Renal pelvis (tissue), 4 donors: Measurements from ENCODE around the gene CD22. TPM values are rescaled to one million over a fixed set of nuclear protein-coding genes. Genes with fewer than 3 reads are reported as not detected.
"Not testable (repeated sequence)": the region's sequence is repeated elsewhere in the genome, so short reads cannot be mapped to it uniquely, and the experiment has no call there.

Source experiments
- DNase-seq: peaks from one replicate; pipeline ENCODE4 v3.0.0-alpha.2; 2013
- polyA plus RNA-seq, 3 donors: library from polyadenylated mRNA; unstranded; fragments of 120-200 nt; gene quantifications; one replicate each; pipeline ENCODE4 v1.2.1, GENCODE V29; 2013; ENCODE audit not compliant: insufficient read length in 3 of 3

The CD22 gene
- polyA plus RNA-seq, 3 donors = 8.4 to 33.6 (median 15.5) TPM

DNA sequence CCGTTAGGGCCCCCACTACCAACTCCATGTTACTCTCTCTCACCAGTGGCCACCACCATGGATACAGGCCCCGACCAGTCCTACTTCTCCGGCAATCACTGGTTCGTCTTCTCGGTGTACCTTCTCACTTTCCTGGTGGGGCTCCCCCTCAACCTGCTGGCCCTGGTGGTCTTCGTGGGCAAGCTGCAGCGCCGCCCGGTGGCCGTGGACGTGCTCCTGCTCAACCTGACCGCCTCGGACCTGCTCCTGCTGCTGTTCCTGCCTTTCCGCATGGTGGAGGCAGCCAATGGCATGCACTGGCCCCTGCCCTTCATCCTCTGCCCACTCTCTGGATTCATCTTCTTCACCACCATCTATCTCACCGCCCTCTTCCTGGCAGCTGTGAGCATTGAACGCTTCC, 29.8 kb downstream of the CD22 start:
- DNase-seq = not testable (repeated sequence)

DNA sequence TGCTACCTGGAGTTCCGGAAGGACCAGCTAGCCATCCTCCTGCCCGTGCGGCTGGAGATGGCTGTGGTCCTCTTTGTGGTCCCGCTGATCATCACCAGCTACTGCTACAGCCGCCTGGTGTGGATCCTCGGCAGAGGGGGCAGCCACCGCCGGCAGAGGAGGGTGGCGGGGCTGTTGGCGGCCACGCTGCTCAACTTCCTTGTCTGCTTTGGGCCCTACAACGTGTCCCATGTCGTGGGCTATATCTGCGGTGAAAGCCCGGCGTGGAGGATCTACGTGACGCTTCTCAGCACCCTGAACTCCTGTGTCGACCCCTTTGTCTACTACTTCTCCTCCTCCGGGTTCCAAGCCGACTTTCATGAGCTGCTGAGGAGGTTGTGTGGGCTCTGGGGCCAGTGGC, 30.4 kb downstream of the CD22 start:
- not testable (repeated sequence) for DNase-seq

DNA sequence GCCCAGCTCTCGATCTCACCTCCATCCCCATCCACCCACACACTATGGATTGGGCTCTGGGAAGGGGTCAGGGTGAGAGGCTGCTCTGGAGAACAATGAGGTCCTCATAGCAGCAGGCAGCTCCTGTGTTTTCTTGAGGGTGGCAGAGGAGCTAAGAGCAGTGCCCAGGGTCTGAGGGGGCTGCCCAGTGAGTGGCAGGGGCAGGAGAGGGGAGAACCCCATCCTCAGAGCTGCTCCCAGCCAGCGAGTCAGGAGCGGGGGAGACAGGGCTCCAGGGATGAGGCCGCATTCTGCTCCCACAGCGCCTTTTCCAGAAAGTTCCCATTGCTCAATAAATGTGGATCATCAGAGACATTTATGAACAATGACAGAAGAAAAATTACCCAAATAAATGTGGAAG, 31.1 kb downstream of the CD22 start:
- not testable (repeated sequence) for DNase-seq

DNA sequence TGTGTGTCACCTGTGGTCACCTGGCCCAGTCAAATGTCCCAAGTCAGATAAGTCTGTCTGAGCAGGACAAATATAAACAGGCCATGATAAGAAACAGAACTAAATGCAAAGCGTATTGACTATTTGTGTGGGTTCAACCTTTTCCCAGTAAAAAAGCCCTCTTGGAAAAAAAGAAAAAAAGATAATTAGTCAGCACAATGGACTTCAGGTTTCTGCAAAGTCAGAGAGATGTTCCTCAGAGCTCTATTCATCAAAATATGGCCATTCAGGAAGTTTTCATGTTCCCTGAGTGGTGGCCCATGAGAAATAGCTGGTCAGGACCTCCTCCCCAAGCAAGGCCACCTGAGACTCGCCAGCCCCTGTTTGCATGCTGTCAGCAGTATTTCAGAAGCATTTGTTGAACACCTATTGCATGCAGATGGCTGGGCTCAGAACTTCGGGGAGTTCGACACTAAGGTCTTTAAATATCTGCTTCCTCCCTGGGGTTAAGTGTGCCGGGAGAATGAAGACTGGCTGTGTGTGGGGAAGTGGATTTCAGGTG, 32.0 kb downstream of the CD22 start:
- DNase-seq = no peak

DNA sequence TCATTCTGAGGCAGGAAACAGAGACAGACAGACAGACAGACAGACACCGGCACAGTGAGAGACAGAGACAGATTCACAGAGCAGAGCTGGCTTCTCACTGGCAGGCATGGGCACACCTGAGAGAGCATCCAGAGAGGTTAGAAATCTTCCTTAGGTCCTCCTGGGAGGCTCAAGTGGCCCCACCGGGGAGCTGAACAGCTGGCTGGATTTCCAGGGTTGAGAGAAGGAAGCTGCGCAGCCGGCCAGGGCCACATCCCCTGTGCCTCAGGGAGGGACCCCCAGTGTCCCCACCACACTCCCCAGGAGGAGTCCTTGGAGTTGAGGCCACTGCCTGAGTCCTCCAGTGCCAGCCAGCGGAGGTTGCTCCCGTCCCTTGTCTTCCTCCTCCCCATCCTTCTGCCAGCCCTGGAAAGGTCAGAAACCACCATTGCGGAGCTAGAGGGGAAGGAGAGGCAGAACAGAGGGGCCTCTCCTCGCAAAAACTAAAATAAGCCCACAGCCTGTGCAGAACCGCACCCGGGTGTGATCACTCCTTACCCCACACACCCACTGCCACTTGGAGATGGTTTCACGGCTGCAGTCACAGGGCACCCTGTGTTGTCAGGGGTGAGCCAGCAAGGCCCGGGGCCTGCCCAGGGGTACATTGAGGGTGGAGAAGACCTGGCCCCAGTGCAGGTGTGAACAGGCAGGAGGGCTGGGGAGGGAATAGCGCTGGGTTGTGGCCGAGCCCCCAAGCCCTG, 33.4 kb downstream of the CD22 start:
- DNase-seq = no peak

DNA sequence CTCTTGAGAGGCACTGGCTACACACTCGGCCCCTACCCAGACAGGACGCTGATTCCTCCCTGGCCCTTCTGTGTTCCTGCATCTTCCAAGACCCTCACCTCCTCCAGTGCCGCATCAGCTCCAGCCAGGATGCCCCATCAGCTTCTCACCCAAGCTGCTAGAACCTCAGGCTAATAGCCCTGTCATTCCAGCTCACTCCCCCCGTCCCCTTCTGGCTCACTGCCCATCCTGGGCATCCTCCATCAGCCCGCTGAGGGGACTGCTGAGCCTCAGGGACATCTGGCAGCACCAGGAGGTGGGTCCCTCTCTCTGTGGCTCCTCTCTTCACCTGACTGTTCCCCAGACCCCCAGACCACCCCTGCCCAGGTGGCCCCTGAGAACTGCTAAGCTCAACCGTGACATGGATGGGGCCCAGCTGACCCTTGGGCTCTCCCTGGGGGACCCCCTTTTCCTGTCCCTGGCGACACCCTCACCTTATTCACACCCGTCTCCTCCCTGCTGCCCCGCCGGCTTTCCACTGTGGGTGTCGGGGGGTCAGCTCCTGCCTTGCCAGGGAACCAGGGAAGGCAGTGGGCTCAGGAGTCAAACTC, 34.1 kb downstream of the CD22 start:
- no peak for DNase-seq

DNA sequence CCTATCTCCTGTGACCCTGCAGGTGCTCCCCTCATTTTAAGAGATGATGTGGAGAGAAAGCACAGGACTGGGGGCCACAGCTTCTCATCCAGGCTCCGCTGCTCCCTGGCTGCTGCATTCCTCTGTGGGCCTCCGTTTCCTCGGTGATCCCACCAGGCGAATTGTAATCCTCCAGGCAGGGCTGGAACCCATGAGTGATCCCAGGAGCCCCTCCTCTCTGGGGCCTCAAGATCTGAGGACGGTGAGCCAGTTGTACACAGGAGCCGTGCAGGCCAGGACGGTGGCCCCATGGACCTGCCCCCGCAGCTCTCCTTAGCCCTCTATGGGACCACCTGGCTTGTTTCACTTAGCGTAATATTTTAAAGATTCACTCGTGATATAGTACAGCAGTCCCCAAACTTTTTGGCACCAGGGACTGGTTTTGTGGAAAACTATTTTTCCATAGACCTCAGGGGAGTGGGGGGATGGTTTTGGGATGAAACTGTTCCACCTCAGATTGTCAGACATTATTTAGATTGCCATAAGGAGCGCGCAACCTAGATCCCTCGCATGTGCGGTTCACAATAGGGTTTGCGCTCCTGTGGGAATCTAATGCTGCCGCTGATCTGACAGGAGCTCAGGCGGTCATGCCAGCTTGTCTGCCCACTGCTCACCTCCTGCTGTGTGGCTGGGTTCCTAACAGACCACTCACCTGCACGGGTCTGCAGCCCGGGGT, 34.9 kb downstream of the CD22 start:
- no peak for DNase-seq

DNA sequence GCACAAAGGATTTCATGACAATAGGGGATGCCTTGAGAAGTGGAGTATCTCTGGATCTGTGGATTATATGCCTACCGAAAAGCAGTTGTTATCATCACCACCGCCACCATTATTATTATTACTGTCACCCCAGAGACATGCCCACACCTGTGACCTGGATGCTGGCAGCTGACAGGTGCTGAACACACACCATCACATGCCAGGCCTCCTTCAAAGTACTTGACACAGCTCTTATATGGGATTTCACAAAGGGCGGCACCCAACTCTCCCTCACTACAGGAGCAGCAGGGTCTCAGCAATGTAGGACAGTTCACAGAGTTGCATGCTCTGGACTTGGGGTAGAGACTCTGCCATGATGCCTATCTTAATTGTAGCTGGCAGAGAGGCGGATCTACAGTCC, 36.3 kb downstream of the CD22 start:
- no peak for DNase-seq

DNA sequence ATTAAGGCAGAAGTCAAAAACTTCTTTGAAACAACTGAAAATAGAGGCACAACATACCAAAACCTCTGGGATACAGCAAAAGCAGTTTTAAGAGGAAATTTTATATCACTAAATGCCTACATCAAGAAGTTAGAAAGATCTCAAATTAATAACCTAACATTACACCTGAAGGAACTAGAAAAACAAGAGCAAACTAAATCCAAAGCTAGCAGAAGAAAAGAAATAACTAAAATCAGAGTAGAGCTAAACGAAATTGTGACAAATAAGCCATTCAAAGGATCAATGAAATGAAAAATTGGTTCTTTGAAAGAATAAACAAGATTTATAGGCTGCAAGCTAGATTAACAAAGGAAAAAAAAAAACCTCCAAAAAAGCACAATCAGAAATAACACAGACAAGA, 39.4 kb downstream of the CD22 start:
- DNase-seq = no peak

DNA sequence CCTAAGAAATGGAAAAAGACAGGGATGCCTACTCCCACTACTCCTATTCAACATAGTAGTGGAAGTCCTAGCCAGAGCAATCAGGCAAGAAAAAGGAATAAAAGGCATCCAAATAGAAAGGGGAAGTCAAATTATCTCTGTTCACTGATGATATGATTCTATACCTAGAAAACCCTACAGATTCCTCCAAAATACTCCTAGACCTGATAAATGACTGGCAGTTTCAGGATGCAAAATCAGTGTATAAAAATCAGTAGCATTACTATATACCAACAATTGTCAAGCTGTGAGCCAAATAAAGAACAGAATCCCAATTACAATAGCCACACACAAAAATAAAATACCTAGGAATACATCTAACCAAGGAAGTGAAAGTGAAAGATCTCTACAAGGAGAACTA, 40.5 kb downstream of the CD22 start:
- no peak for DNase-seq

DNA sequence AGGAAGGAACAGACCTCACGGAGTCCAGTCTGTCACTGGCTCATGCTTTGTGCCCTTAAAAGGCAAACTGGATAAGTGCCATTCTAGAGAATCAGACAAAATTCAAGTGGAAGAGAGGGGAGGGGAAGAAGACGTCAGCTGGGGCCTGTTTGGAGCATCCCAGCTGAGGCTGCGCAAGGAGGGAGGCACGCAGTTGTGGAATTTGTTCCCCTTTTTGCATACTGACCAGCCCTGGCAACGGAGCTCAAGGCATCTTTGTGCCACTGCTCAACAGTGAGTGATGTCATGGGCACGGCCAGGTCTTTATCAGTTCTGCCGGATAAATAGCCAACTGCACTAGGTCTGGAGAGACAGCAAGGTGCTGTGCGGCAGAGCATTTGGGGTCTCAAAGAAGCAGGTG, 41.7 kb downstream of the CD22 start, which contains the start of gene GPR42:
GPR42 (plus strand) TSS at position 347 of the 400 bp plus-strand sequence. CDS start 292 bp downstream, outside the sequence.
- DNase-seq = no peak

DNA sequence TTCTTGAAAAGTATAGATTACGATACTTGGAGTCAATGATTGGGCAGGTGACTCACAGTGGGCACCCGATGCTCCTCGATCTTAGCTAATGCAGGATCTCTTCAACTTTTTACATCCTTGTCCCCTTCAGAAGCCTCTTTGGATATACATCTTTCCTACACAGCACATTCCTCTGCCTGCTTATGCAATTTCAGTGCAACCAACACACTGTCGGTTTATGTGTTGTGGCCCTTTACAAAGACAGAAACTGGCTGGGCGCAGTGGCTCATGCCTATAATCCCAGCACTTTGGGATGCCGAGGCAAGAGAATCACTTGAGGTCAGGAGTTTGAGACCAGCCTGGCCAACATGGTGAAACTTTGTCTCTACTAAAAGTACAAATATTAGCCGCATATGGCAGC, 44.5 kb downstream of the CD22 start:
- no peak for DNase-seq

DNA sequence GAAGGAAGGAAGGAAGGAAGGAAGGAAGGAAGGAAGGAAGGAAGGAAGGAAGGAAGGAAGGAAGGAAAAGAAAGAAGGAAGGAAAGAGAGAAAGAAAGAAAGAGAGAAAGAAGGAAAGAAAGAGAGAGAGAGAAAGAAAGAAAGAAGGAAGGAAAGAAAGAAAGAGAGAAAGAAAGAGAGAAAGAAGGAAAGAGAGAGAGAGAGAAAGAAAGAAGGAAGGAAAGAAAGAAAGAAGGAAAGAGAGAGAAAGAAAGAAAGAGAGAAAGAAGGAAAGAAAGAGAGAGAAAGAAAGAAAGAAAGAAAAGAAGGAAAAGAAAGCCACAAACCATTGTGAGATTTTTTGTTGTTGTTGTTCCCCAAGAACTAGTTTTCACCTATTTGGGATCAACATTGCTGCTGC, 45.0 kb downstream of the CD22 start:
- not testable (repeated sequence) for DNase-seq

DNA sequence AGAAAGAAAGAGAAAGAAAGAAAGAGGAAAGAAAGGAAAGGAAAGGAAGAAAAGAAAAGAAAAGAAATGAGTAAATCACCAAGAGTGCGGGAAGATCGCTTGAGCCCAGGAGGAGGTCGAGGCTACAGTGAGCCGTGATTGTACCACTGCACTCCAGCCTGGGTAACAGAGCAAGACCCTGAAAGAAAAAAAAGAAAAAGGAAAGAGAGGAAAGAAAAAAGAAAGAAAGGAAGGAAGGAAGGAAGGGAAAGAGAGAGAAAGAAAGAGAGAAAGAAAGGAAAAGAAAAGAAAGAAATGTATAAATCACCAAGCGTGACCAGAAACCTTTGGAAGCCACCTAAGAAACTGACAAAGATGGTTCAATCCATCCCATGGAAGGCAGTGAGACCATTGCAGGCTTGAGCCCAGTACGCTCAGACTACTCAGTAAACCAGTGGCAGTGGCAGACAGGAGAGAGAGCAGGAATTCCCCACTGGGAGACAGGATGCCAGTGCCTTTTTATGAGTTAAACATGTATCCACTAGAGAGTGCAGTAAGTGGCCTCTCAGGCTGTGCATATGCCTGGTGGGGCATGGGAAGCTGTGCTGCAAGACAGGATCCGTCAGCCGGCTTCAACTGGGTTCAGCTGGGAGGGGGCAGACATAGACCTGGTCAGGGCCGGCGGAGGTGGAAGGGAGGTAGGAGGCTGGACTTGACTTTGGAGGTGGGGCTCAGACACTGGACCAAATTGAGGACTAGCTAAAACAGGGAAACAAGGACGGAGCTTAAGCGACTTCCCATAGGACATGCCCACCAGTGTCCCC, 46.7 kb downstream of the CD22 start:
- no peak for DNase-seq

DNA sequence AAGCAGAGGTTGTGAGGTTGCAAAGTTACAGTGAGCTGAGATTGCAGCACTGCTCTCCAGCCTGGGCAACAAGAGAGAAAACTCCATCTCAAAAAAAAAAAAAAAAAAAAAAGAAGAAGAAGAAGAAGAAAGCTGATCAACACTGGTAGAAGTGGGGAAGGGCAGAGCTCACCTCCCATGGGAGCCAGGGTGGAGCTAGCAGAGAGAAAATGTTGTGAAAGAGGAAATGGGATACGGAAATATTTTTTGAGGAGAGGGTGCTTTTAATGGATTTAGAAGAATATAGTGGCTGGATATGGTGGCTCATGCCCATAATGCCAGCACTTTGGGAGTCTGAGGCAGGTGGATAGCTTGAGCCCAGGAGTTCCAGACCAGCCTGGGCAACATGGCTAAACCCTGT, 48.7 kb downstream of the CD22 start:
- DNase-seq = no peak

DNA sequence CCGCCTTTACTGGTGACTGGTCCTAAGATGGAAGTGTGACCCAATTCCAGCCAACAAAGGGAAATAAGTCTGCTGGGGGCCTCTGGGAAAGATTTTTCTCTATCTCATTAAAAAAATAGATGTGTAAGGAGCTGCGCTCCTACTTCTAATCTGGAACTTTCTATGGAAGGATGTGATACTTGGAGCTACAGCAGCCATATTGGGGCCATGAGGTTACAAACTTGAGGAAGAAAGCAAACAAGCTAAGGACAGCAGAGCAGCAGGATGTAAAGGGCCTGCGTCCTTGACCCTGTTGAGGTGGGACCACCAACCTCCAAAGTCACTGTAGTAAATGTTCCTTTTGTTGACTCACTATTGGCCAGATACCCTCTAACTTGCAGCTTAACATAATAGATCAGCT, 49.4 kb downstream of the CD22 start:
- no peak for DNase-seq

DNA sequence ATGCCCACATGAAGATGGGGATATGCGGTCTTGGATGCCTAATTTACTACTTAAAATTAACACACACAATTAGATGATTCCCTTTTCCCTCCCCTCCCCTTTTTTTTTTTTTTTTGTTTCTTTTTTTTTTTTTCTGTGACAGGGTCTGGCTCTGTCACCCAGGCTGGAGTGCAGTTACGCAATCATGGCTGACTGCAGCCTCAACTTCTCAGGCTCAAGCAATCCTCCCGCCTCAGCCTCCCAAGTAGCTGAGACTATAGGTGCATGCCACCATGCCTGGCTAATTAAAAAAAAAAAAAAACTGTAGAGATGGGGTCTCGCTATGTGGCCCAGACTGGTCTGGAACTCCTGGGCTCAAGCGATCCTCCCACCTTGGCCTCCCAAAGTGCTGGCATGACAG, 50.6 kb downstream of the CD22 start:
- not testable (repeated sequence) for DNase-seq

DNA sequence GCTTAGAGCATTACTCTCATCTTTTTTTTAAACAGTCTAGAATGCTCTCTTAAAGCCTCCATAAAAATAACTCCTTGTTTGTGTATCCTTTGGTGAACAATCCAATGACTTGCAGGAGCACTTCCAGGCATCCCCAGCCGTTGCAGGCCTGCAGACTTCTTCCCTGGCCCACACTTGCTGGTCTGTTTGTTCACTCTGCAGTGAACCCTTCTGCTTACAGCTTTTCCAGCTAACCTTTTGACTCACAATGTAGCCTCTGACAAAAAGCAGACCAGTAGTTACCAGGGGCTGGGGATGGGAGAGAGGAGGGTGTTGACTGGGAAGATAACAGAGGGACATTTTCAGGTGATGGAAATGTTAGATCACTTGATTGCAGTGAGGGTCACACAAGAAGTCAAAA, 51.0 kb downstream of the CD22 start:
- no peak for DNase-seq

DNA sequence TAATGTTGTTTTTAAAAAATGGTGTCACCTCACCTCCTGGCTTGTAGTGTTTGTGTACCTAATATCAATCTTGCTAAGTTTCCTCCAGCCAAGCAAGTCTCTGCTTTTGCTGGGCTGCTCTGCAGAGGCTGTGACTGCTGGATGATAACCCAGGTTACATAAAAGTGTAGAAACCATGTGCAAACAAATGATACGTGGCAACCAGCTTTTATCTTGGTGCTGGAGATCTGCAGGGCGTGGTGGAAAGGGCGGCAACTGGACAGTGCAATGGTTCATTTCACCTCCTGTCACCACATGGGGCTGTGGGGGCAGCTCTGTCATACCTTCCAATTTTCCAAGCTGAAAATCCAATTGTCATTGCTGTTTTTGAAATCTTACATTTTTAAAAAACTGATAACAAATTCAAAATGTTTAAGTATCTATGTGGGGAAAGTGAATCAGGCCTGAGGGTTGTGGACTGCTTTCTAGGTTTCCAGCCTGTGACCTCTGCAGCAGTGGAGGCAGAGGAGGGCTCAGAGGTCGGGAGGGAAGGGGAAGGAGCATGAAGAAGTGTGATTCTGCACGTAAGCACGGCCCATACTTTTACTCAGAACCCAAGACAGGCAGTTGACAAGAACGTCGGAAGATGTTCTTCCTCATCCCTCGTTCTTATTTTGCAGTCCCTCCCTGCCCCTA, 51.6 kb downstream of the CD22 start:
- no peak for DNase-seq

DNA sequence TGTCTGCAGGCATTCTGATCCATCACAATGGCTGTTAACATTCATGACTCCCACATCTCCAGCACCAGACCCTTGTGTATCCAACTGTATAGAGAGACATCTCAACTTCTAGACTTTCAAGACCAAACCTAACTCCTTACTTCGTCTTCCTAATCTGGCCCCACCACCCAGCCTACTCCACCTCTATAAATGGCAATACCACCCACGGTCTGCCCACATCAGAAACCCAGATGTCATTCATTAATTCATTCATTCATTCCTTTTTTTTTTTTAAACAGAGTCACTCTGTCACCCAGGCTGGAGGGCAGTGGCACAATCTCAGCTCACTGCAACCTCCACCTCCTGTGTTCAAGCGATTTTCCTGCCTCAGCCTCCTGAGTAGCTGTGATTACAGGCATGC, 52.3 kb downstream of the CD22 start:
- no peak for DNase-seq

DNA sequence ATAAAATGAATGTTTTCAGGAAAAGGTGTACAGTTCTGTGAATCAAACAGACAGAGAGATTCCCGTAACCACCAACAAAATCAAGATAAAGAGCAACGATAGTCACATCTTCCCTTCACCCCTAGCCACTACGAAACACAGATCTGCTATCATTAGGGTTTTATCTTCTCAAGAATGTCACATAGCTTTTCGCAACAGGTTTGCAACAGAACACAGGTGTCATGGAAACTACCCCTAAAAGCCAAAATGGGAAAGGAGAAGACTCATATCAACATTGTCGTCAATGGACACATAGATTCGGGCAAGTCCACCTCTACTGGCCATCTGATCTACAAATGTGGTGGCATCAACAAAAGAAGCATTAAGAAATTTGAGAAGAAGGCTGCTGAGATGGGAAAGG, 52.9 kb downstream of the CD22 start:
- no peak for DNase-seq
